Islet precursor cell (in vitro differentiated cells): ENCODE results near the gene POLR1A.

Experiments
- DNase-seq: peaks from one replicate; pipeline ENCODE4 v3.0.0-alpha.2; 2018

The POLR1A gene

DNA sequence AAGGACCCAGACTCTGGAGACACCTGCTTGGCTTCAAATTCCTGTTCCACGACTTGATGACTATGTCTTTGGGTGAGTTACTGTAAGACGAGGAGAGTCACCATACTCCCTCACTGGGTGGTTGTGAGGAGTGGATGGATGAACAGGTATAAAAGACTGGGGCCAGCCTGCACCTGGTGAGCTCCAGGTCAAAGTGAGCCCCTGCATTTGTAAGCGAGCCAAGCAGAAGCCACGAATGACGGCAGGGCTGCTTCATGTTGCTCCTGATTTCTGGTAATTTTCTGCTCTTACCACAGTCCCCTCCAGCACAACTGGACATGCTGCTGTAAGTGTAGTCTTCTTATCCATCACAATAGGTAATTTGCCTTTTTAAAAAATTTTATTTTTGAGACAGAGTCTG, 86.6 kb downstream of the POLR1A start:
- peak; percentile 49 for DNase-seq

DNA sequence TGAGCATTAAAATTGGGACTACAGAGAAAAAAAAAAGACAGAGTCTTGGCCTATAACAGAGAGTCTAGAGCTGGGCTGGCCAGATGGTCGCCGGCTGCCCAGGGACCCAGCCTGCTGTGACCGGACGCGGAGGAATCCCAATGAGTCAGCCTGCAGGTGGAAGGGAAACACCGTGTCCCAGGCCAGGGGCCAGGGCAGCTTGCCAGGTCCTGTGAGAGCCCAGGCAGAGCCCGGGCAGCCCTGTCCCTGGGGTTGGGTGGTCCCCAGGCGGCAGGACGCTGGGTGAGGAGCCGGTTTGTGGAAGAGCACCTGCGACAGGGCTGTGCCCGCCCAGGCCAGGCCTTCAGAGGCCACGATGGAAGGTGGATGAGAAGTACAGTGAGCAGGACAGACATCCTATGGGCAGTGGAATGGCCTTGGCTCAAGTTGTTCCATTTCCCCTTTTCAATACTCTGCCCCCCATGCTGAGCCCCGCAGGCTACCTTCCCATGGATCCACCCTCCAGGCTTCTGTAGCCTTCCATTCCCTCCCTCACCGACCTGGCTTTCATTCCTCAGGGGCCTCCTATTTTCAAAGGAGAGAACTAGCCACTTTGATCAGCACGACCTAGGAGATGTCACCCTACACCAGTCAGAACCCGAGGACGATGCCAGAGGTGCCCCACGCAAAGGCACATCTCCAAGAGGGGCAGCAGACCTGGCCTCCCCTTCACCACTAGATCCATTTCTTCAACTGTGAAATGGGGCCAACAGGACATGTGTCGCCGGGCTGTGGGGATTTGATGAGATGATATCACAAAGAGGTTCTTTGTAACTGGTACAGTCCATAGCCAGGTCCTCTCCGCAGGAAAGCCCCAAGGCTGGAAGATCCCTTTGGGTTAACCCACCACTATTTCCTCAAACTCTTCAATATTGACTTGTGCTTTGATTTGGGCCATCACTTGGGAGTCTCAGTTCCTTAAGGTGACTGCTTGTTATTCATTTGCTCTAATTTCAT, 87.5 kb downstream of the POLR1A start:
- DNase-seq = peak; percentile 78

- DNase-seq = no peak
Measured at GRCh38 chr2:86016581-86016980, 89.1 kb downstream of the POLR1A start.

GRCh38 chr2:86015699-86016098, 90.0 kb downstream of the POLR1A start:
- DNase-seq = no peak

DNA sequence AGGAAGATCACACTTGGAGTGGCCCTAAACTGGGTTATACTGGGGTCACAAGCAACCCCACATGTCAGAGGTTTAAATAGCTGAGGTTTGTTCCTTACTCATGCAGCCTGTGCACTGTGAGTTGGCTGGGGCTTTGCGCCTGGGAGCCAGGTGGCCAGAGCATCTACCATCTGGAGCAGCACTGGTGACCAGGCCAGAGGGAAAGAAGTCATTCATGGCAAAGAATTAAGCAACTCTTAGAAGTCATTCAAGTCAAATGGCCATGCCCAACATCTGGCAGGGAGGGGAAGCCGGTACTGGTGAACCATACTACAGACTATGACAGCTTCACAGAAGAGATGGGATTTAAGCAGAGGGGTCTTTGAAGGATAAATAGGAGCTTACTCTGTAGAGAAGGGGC, 90.7 kb downstream of the POLR1A start:
- DNase-seq = no peak

DNA sequence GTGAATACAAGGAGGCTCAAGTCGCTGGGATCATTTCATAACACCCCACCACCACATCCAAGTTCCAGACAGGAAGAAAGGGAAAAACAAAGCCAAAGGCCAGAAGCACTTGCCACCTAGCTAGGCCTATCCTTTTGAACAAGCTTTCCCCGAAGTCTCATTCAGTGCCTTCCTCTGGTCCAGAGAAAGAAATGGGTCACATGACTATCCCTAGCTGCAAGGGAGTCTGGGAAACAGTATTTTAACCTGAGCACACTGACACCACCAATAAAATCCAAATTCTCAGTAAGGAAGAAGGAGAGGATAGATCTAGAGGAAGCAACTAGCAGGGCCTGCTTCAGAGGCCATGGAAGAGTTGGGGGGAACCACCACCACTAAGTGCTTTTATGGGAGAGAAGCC, 91.2 kb downstream of the POLR1A start:
- no peak for DNase-seq

- DNase-seq = no peak
Measured at GRCh38 chr2:86012007-86012712, 93.5 kb downstream of the POLR1A start.

DNA sequence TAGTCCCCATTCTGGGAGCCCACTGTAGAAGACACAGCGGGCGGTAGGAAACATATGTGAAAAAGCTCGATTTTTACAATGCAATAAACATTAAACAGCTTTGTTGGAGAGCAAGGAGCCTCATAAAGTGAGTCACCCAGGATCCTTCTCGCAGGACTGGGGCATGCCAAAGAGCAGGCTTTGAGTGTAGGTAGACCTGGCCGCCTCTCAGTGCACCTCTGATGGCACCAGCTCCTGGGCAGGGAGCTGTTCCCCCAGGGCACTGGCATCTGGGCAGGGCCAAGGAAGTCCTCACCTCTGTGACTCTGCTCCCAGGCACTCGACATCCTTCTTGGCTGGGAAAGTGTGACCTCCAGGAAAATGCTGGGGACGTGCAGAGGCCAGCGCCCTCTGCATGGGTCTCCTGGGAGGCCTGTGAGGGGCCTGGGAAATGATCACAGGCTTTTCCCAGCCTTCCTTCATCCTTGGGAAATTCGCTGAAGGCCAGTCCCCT, 94.2 kb downstream of the POLR1A start:
- peak; percentile 54 for DNase-seq

DNA sequence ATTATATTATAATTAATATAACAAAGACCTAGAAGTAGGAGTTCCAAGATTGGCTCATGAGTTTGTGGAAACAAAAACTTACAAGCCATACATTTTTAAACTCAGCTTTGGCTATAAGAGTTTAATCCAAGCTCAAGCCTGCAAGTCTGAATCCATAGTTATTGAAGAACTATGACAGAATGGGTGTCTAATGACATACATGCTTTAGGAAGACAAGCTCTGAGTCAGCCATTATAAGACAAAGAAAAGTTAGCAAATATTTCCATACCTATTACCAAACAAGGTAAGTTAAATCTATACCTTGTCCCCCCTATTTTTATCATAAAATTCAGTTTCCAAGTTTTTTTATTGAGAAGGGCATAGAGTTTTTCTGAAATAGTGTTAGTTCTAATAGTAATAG, 95.6 kb downstream of the POLR1A start:
- DNase-seq = no peak

DNA sequence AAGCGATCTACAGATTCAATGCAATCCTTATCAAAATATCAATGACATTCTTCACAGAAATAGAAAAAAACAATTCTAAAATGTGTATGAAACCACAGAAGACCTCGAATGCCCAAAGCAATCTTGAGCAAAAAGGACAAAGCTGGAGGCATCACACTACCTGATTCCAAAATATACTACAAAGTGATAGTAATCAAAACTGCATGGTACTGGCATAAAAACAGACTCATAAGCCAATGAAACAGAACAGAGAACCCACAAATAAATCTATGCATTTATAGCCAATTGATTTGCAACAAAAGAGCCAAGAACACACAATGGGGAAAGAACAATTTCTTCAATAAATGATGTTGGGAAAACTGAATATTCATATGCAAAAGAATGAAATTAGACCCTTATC, 99.2 kb downstream of the POLR1A start:
- no peak for DNase-seq

- no peak for DNase-seq
Measured at GRCh38 chr2:86003967-86004366, 101.7 kb downstream of the POLR1A start.

GRCh38 chr2:86003104-86003503, 102.6 kb downstream of the POLR1A start:
- peak; percentile 17 for DNase-seq

DNA sequence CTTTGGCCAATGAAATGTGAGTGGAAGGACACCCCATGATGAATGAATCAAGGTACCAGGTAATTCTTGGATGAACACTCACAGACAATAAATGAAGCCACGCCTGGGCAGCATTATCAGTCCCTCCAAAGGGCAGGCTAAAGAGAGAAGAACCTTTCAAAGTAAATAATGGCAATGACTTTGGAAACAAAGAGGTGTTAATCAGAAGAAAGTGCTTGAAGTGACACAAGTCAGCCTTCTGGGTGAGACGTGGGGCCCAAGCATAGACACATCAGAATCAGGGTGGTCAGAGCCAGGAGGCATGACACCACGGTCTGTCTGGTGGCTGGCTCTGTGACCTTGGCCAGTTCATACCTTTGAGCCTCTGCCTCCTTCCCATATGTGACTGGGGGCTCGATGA, 103.3 kb downstream of the POLR1A start:
- DNase-seq = no peak

DNA sequence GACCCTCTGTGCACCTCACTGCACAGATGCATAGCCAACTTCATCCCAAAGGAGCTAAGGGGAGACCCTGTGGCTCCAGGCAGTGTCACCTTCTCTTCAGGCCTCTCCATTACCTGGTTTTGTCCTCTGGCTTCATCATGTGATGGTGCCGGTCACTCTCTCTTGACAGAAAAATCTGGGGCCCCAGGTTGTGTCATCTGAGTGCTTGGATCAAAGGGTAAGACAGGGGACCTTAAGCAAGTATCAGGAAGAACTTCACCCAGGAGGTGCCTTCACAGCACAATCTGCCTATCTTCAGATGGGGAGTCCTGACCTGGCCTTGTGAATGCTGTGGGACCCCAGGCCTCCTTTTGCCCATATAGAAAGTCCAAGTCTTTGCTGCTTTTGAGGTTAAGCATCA, 104.4 kb downstream of the POLR1A start:
- no peak for DNase-seq

GRCh38 chr2:86000938-86001312, 104.8 kb downstream of the POLR1A start:
- peak; percentile 30 for DNase-seq

GRCh38 chr2:86000131-86000937, 105.4 kb downstream of the POLR1A start:
- peak; percentile 17 for DNase-seq

GRCh38 chr2:85999061-85999831, 106.4 kb downstream of the POLR1A start:
- peak; percentile 44 for DNase-seq

DNA sequence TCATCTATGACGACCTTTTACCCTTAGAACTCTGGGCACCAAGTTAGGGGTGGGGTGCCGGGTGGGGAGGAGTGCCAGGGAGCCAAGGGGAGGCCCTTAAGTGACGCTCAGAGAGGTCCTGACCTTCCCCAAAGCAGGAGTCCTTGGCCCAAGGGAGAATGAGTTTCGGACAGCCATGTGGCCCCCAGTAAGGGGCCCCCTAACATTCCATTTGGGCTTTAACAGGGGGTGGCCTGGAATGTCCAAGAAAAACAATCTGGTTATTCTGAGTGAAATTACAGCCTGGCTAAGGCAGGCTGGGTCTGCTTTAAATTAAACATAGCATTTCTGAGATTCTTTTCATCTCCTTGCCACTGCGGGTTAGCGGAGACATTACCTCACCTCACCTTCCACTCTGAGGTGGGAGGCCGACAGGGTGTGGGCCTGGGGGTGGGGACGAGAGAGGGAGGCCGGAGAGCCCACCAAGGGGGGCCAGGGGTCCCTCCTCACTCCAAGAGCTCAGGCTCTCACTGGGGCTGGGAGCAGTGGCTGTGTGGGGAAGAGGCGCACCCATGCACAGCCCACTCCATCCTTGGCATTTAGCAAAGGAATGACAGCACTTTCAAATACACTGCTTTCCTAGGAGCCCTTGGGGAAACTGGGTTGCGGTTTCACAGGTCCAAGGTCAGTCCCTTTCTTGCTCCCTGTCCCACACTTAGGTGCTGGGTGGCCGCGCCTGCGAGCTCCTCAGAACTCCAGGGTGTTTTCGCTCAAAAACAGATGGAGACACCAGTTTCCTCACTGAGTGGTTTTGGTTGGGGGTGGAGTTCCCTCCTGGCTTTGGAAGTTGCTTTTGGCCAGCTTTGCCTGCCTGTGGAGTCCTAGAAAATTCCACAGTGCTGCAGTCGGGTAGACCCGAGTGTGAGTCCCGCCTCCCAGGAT, 107.4 kb downstream of the POLR1A start:
- DNase-seq = peak; percentile 76

GRCh38 chr2:85997017-85997970, 108.4 kb downstream of the POLR1A start:
- peak; percentile 63 for DNase-seq

- peak; percentile 83 for DNase-seq
Measured at GRCh38 chr2:85996591-85996990, 109.1 kb downstream of the POLR1A start.
